ENCODE results near the gene CASR.

The CASR gene

GRCh38 chr3:122213650-122214049 lies 30.2 kb downstream of the CASR start:
- Histone ChIP-seq H3K27ac (ENCODE audit: low read depth, low read length) (no peak overlapping the region), H3K36me3 (ENCODE audit: control insufficient read depth, insufficient read depth, low read length) (no peaks in the 10 kb centered on the region), H3K4me1 (ENCODE audit: control insufficient read depth, insufficient read depth, low read length) (no peaks in the 10 kb centered on the region), H3K9me3 (ENCODE audit: control insufficient read depth, insufficient read depth, low read length) (no peaks in the 10 kb centered on the region), H3K4me3 (ENCODE audit: low read depth, low read length) (no peak overlapping the region), H3K9ac (ENCODE audit: low read depth, low read length) (no peak overlapping the region), H3K27me3 (ENCODE audit: control insufficient read depth, insufficient read depth, low read length) (no peaks in the 10 kb centered on the region)

- Histone ChIP-seq H3K4me1 (ENCODE audit: control insufficient read depth, insufficient read depth, low read length) (no peaks in the 10 kb centered on the region), H3K27me3 (ENCODE audit: control insufficient read depth, insufficient read depth, low read length) (no peaks in the 10 kb centered on the region), H3K4me3 (ENCODE audit: low read depth, low read length) (no peak overlapping the region)
Measured at GRCh38 chr3:122214711-122215110, 31.2 kb downstream of the CASR start.

GRCh38 chr3:122215592-122216298 lies 32.3 kb downstream of the CASR start:
- Histone ChIP-seq H3K9ac (ENCODE audit: low read depth, low read length) (no peak overlapping the region), H3K4me3 (ENCODE audit: low read depth, low read length) (no peak overlapping the region), H3K9me3 (ENCODE audit: control insufficient read depth, insufficient read depth, low read length) (no peaks in the 10 kb centered on the region), H3K4me1 (ENCODE audit: control insufficient read depth, insufficient read depth, low read length) (no peaks in the 10 kb centered on the region), H3K27me3 (ENCODE audit: control insufficient read depth, insufficient read depth, low read length) (no peaks in the 10 kb centered on the region), H3K27ac (ENCODE audit: low read depth, low read length) (no peak overlapping the region), H3K36me3 (ENCODE audit: control insufficient read depth, insufficient read depth, low read length) (no peaks in the 10 kb centered on the region)

More at GRCh38 chr3:122214711-122215110, 31.2 kb downstream of the CASR start:
- no peaks in the 10 kb centered on the region for H3K36me3 ChIP-seq (ENCODE audit: control insufficient read depth, insufficient read depth, low read length)
- H3K27ac ChIP-seq (ENCODE audit: low read depth, low read length) = no peak overlapping the region
- no peak overlapping the region for H3K9ac ChIP-seq (ENCODE audit: low read depth, low read length)
- no peaks in the 10 kb centered on the region for H3K9me3 ChIP-seq (ENCODE audit: control insufficient read depth, insufficient read depth, low read length)

- Histone ChIP-seq H3K27me3 (ENCODE audit: control insufficient read depth, insufficient read depth, low read length) (no peaks in the 10 kb centered on the region), H3K36me3 (ENCODE audit: control insufficient read depth, insufficient read depth, low read length) (no peaks in the 10 kb centered on the region), H3K9ac (ENCODE audit: low read depth, low read length) (no peak overlapping the region), H3K4me1 (ENCODE audit: control insufficient read depth, insufficient read depth, low read length) (no peaks in the 10 kb centered on the region), H3K9me3 (ENCODE audit: control insufficient read depth, insufficient read depth, low read length) (no peaks in the 10 kb centered on the region), H3K4me3 (ENCODE audit: low read depth, low read length) (no peak overlapping the region), H3K27ac (ENCODE audit: low read depth, low read length) (no peak overlapping the region)
Measured at GRCh38 chr3:122217901-122218300, 34.4 kb downstream of the CASR start.

- no peak overlapping the region for H3K9ac ChIP-seq (ENCODE audit: low read depth, low read length)
- H3K4me1 ChIP-seq (ENCODE audit: control insufficient read depth, insufficient read depth, low read length) = no peaks in the 10 kb centered on the region
- no peaks in the 10 kb centered on the region for H3K27me3 ChIP-seq (ENCODE audit: control insufficient read depth, insufficient read depth, low read length)
- no peak overlapping the region for H3K27ac ChIP-seq (ENCODE audit: low read depth, low read length)
- H3K9me3 ChIP-seq (ENCODE audit: control insufficient read depth, insufficient read depth, low read length) = no peaks in the 10 kb centered on the region
- no peaks in the 10 kb centered on the region for H3K36me3 ChIP-seq (ENCODE audit: control insufficient read depth, insufficient read depth, low read length)
- no peak overlapping the region for H3K4me3 ChIP-seq (ENCODE audit: low read depth, low read length)
Measured at GRCh38 chr3:122219242-122219872, 35.9 kb downstream of the CASR start.

- Histone ChIP-seq H3K9me3 (ENCODE audit: control insufficient read depth, insufficient read depth, low read length) (no peaks in the 10 kb centered on the region), H3K27me3 (ENCODE audit: control insufficient read depth, insufficient read depth, low read length) (no peaks in the 10 kb centered on the region), H3K4me1 (ENCODE audit: control insufficient read depth, insufficient read depth, low read length) (no peaks in the 10 kb centered on the region)
Measured at GRCh38 chr3:122227036-122227781, 43.7 kb downstream of the CASR start.

GRCh38 chr3:122230174-122230573 lies 46.7 kb downstream of the CASR start:
- no peak overlapping the region for H3K27ac ChIP-seq (ENCODE audit: low read depth, low read length)
- H3K27me3 ChIP-seq (ENCODE audit: control insufficient read depth, insufficient read depth, low read length) = no peaks in the 10 kb centered on the region
- H3K36me3 ChIP-seq (ENCODE audit: control insufficient read depth, insufficient read depth, low read length) = no peaks in the 10 kb centered on the region

More at GRCh38 chr3:122227036-122227781, 43.7 kb downstream of the CASR start:
- Histone ChIP-seq H3K36me3 (ENCODE audit: control insufficient read depth, insufficient read depth, low read length) (no peaks in the 10 kb centered on the region), H3K4me3 (ENCODE audit: low read depth, low read length) (no peak overlapping the region), H3K27ac (ENCODE audit: low read depth, low read length) (no peak overlapping the region), H3K9ac (ENCODE audit: low read depth, low read length) (no peak overlapping the region)

GRCh38 chr3:122231465-122232157 lies 48.1 kb downstream of the CASR start:
- Histone ChIP-seq H3K27me3 (ENCODE audit: control insufficient read depth, insufficient read depth, low read length) (no peaks in the 10 kb centered on the region), H3K4me3 (ENCODE audit: low read depth, low read length) (no peak overlapping the region), H3K9me3 (ENCODE audit: control insufficient read depth, insufficient read depth, low read length) (no peaks in the 10 kb centered on the region), H3K9ac (ENCODE audit: low read depth, low read length) (no peak overlapping the region), H3K36me3 (ENCODE audit: control insufficient read depth, insufficient read depth, low read length) (no peaks in the 10 kb centered on the region), H3K27ac (ENCODE audit: low read depth, low read length) (no peak overlapping the region), H3K4me1 (ENCODE audit: control insufficient read depth, insufficient read depth, low read length) (no peaks in the 10 kb centered on the region)

More at GRCh38 chr3:122230174-122230573, 46.7 kb downstream of the CASR start:
- no peak overlapping the region for H3K9ac ChIP-seq (ENCODE audit: low read depth, low read length)
- no peaks in the 10 kb centered on the region for H3K9me3 ChIP-seq (ENCODE audit: control insufficient read depth, insufficient read depth, low read length)
- H3K4me3 ChIP-seq (ENCODE audit: low read depth, low read length) = no peak overlapping the region
- H3K4me1 ChIP-seq (ENCODE audit: control insufficient read depth, insufficient read depth, low read length) = no peaks in the 10 kb centered on the region

GRCh38 chr3:122232485-122232884 lies 49.0 kb downstream of the CASR start:
- H3K9ac ChIP-seq (ENCODE audit: low read depth, low read length) = no peak overlapping the region
- H3K36me3 ChIP-seq (ENCODE audit: control insufficient read depth, insufficient read depth, low read length) = no peaks in the 10 kb centered on the region
- H3K27ac ChIP-seq (ENCODE audit: low read depth, low read length) = no peak overlapping the region
- no peak overlapping the region for H3K4me3 ChIP-seq (ENCODE audit: low read depth, low read length)
- no peaks in the 10 kb centered on the region for H3K9me3 ChIP-seq (ENCODE audit: control insufficient read depth, insufficient read depth, low read length)
- no peaks in the 10 kb centered on the region for H3K4me1 ChIP-seq (ENCODE audit: control insufficient read depth, insufficient read depth, low read length)
- H3K27me3 ChIP-seq (ENCODE audit: control insufficient read depth, insufficient read depth, low read length) = no peaks in the 10 kb centered on the region

- Histone ChIP-seq H3K27ac (ENCODE audit: low read depth, low read length) (no peak overlapping the region), H3K27me3 (ENCODE audit: control insufficient read depth, insufficient read depth, low read length) (no peaks in the 10 kb centered on the region), H3K36me3 (ENCODE audit: control insufficient read depth, insufficient read depth, low read length) (no peaks in the 10 kb centered on the region), H3K9ac (ENCODE audit: low read depth, low read length) (no peak overlapping the region), H3K4me3 (ENCODE audit: low read depth, low read length) (no peak overlapping the region), H3K4me1 (ENCODE audit: control insufficient read depth, insufficient read depth, low read length) (no peaks in the 10 kb centered on the region), H3K9me3 (ENCODE audit: control insufficient read depth, insufficient read depth, low read length) (no peaks in the 10 kb centered on the region)
Measured at GRCh38 chr3:122233101-122233952, 49.9 kb downstream of the CASR start.

All from HUES48 (cell line).